HCT116 (cell line): ENCODE results near the gene FNIP2. TPM values are rescaled to one million over a fixed set of nuclear protein-coding genes. Genes with fewer than 3 reads are reported as not detected.

Source experiments
- ATAC-seq: fragments of 200-7000 bp; cut with Tn5 transposase; 2 replicates; pipeline ENCODE4 v1.9.1; 2020; ENCODE audit warnings: mild to moderate bottlenecking, moderate library complexity
- BruUV-seq: library from RNA; stranded (reverse); fragments of 400-500 nt; replicated peaks from 2 replicates; lab custom pipeline; 2021; lab: Mats Ljungman, UMichigan
- CTCF ChIA-PET: fragments of 300-600 bp; sonication (Branson Sonifier 250); formaldehyde crosslinking; loops from one replicate; lab custom pipeline; 2021; ENCODE audit warnings: antibody characterized with exemption; lab: Charles Lee
- POLR2A ChIA-PET: fragments of 300-600, 350-600 bp; sonication (Branson Sonifier 250); formaldehyde crosslinking; loops from one replicate; lab custom pipeline; 2021; ENCODE audit warnings: antibody characterized with exemption; lab: Charles Lee
- RAD21 ChIA-PET, 2 experiments: fragments of 300-600 bp; sonication (Branson Sonifier 250); formaldehyde crosslinking; loops; one replicate each; lab custom pipeline; 2023; ENCODE audit warnings: low total read pairs in 2 of 2; ENCODE audit not compliant: uncharacterized antibody in 2 of 2, unreplicated experiment in 2 of 2, low non-redundant PET in 1 of 2; lab: Charles Lee
- DNase-seq: peaks from one replicate; pipeline ENCODE4 v3.0.0-alpha.2; 2010; ENCODE audit warnings: low read depth, low spot score
- H2AFZ ChIP-seq: fragments of 200-600 bp; shearing (Covaris generic), sonication (generic); 2 replicates; pipeline ENCODE4 v1.6.1; 2017; ENCODE audit warnings: low read depth, mixed run types, mixed read lengths, antibody characterized with exemption, low read length; ENCODE audit not compliant: poor library complexity, severe bottlenecking
- H3K27ac ChIP-seq: 2 replicates; pipeline ENCODE4 v1.5.1; 2012; ENCODE audit warnings: low read depth, low read length
- H3K27me3 ChIP-seq: fragments of 200-600 bp; sonication (generic); 2 replicates; pipeline ENCODE4 v1.6.1; 2016; ENCODE audit warnings: mixed run types, low read length, mixed read lengths; ENCODE audit not compliant: insufficient read depth
- H3K36me3 ChIP-seq, 2 experiments: fragments of 200-500 bp in 1 of 2; fragments of 200-600 bp in 1 of 2; sonication (Bioruptor generic) in 1 of 2; sonication (generic) in 1 of 2; 2 replicates each; pipeline versions ENCODE4 v1.5.1 to v1.6.1; 2014 to 2016; ENCODE audit warnings: low read length in 2 of 2, inconsistent platforms in 1 of 2, mixed read lengths in 1 of 2, mixed run types in 1 of 2; ENCODE audit not compliant: insufficient read depth in 2 of 2, control insufficient read depth in 1 of 2
- H3K4me1 ChIP-seq, 2 experiments: fragments of 200-600 bp in 1 of 2; sonication (generic) in 1 of 2; 2 replicates each; pipeline versions ENCODE4 v1.5.1 to v1.6.1; 2012 to 2017; ENCODE audit warnings: low read length in 2 of 2, inconsistent platforms in 1 of 2, mild to moderate bottlenecking in 1 of 2, mixed read lengths in 1 of 2, mixed run types in 1 of 2, moderate library complexity in 1 of 2; ENCODE audit not compliant: insufficient read depth in 2 of 2, control insufficient read depth in 1 of 2
- H3K4me2 ChIP-seq: fragments of 200-600 bp; sonication (generic); 2 replicates; pipeline ENCODE4 v1.6.1; 2017; ENCODE audit warnings: mixed run types, low read length, mixed read lengths
- H3K4me3 ChIP-seq, 2 experiments: fragments of 200-600 bp in 1 of 2; sonication (generic) in 1 of 2; replicated peaks in 1 of 2; 2 replicates each; pipeline ENCODE4 v1.5.1; 2011 to 2016; ENCODE audit warnings: low read length in 2 of 2, control low read depth in 1 of 2, low read depth in 1 of 2, mild to moderate bottlenecking in 1 of 2, mixed read lengths in 1 of 2, mixed run types in 1 of 2
- H3K79me2 ChIP-seq: fragments of 200-600 bp; sonication (generic); 2 replicates; pipeline ENCODE4 v1.6.1; 2017; ENCODE audit warnings: mild to moderate bottlenecking, mixed run types, low read length, moderate library complexity, mixed read lengths; ENCODE audit not compliant: insufficient read depth
- H3K9ac ChIP-seq: fragments of 200-600 bp; sonication (generic); 2 replicates; pipeline ENCODE4 v1.6.1; 2016; ENCODE audit warnings: low read length, mixed read lengths
- H3K9me2 ChIP-seq: fragments of 200-600 bp; sonication (generic), shearing (Covaris generic); 2 replicates; pipeline ENCODE4 v1.6.1; 2017; ENCODE audit warnings: mixed run types, mild to moderate bottlenecking, moderate library complexity; ENCODE audit not compliant: insufficient read depth
- H3K9me3 ChIP-seq, 2 experiments: fragments of 200-500 bp in 1 of 2; fragments of 200-600 bp in 1 of 2; sonication (Bioruptor generic) in 1 of 2; sonication (generic) in 1 of 2; 2 replicates each; pipeline ENCODE4 v1.6.1; 2014 to 2017; ENCODE audit warnings: low read length in 2 of 2, mixed read lengths in 2 of 2, inconsistent platforms in 1 of 2, low read depth in 1 of 2, mild to moderate bottlenecking in 1 of 2, mixed run types in 1 of 2, moderate library complexity in 1 of 2; ENCODE audit not compliant: control insufficient read depth in 1 of 2, insufficient read depth in 1 of 2
- H4K20me1 ChIP-seq: fragments of 200-600 bp; sonication (generic), shearing (Covaris generic); 2 replicates; pipeline ENCODE4 v1.6.1; 2017; ENCODE audit warnings: mixed run types, mild to moderate bottlenecking, moderate library complexity; ENCODE audit not compliant: insufficient read depth
- EZH2 ChIP-seq: fragments of 200-600 bp; sonication (generic); IDR thresholded peaks from 2 replicates; pipeline ENCODE4 v1.6.1; 2017; ENCODE audit warnings: antibody characterized with exemption, mixed run types
- EZH2phosphoT487 ChIP-seq: fragments of 200-600 bp; IDR thresholded peaks from 2 replicates; pipeline ENCODE4 v1.6.1; 2018; ENCODE audit warnings: antibody characterized with exemption, borderline replicate concordance
- JUND ChIP-seq: IDR thresholded peaks from 2 replicates; pipeline ENCODE4 v1.6.1; 2012
- POLR2AphosphoS5 ChIP-seq: IDR thresholded peaks from 2 replicates; pipeline ENCODE4 v1.6.1; 2011; ENCODE audit warnings: mild to moderate bottlenecking, low read depth, low read length, moderate library complexity
- TCF7L2 ChIP-seq: IDR thresholded peaks from 2 replicates; pipeline ENCODE4 v1.7.0; 2011; ENCODE audit warnings: borderline replicate concordance, inconsistent platforms; ENCODE audit not compliant: insufficient read depth, insufficient read length; ENCODE audit errors: extremely low read depth
- YY1 ChIP-seq: IDR thresholded peaks from 2 replicates; pipeline ENCODE4 v1.6.1; 2011; ENCODE audit warnings: low read length, low read depth, moderate library complexity, mild to moderate bottlenecking; ENCODE audit not compliant: insufficient replicate concordance; ENCODE audit errors: extremely low read depth
- ZFX ChIP-seq: fragments of 450-650 bp; IDR thresholded peaks from 2 replicates; pipeline ENCODE4 v1.6.1; 2017
- ZNF274 ChIP-seq: fragments of 200-500 bp; sonication (Bioruptor generic); IDR thresholded peaks from 2 replicates; pipeline ENCODE4 v1.6.1; 2014; ENCODE audit warnings: mild to moderate bottlenecking, low read depth, low read length, inconsistent platforms
- intact Hi-C: fragments of 100-400 bp; cut with micrococcal nuclease; formaldehyde crosslinking; loops from 2 replicates; pipeline ENCODE4 v1.10.0; 2022
- total RNA-seq: library from RNA; stranded (reverse); gene quantifications from one replicate; pipeline ENCODE4 v1.2.1, GENCODE V29; 2021; ENCODE audit not compliant: unreplicated experiment
- TF ChIP-seq, protein P1 (sequence below): IDR thresholded peaks from 2 replicates; pipeline ENCODE4 v1.6.1; 2011; ENCODE audit warnings: mild to moderate bottlenecking, low read length, moderate library complexity; ENCODE audit not compliant: insufficient replicate concordance; ENCODE audit errors: extremely low read depth
- TF ChIP-seq, protein P2 (sequence below), 3 experiments: fragments of 200-600 bp in 1 of 3; sonication (generic) in 1 of 3; IDR thresholded peaks in 2 of 3; conservative IDR thresholded peaks in 1 of 3; 2 replicates each; pipeline ENCODE4 v1.5.1; 2012 to 2017; ENCODE audit warnings: low read depth in 2 of 3, low read length in 2 of 3, antibody characterized with exemption in 1 of 3, borderline replicate concordance in 1 of 3, control low read depth in 1 of 3, mild to moderate bottlenecking in 1 of 3, mixed read lengths in 1 of 3, mixed run types in 1 of 3, moderate library complexity in 1 of 3; ENCODE audit not compliant: insufficient read depth in 1 of 3

FNIP2 gene
- total RNA-seq, 1 experiment from 2014 or later = 4.8 TPM

DNA sequence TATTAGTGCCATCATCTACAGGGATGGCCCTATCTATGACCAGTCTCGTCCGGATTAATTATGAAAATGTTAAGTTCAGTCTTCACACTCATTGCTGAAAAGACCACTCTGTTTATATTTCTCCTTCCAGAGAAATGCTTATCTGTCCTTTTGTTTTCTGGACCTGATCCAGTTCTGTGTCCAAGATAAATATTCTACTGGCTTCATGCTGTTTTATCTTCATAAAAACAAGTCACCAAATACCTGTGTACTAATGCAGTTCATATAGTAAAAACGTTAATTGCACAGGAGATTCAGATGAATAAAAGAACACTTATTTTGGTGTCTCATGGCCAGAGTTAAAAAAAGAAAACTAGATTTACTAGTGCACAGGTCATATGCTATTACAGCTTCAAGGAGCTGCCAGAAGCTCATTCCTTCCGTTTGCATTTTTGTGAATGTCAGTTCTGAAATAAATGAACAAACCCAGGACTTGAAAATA lies 17.3 kb downstream of the FNIP2 start:
- no peak for ATAC-seq
- Histone ChIP-seq H3K4me1 (0 out of 4 replicates have a peak, but pooled peaks cover 0 to 6% of the 10 kb centered on the region in 2 experiments), H3K9ac (no peak overlapping the region), H3K36me3 (no peaks in the 10 kb centered on the region), H3K79me2 (no peaks in the 10 kb centered on the region), H4K20me1 (no peaks in the 10 kb centered on the region), H3K9me2 (no peaks in the 10 kb centered on the region), H3K4me3 (no peak overlapping the region), H3K9me3 (no peaks in the 10 kb centered on the region), H2AFZ (no peak overlapping the region), H3K27me3 (no peaks in the 10 kb centered on the region)
- ChIA-PET POLR2A (no interaction called here), RAD21 (no interaction called here), CTCF (no interaction called here)
- no peak for DNase-seq
- TF ChIP-seq EZH2 (no peak), EZH2phosphoT487 (no peak), POLR2AphosphoS5 (no peak), ZNF274 (no peak), ZFX (no peak), JUND (no peak), TCF7L2 (no peak), YY1 (no peak)
- TF ChIP-seq, protein P1, sequence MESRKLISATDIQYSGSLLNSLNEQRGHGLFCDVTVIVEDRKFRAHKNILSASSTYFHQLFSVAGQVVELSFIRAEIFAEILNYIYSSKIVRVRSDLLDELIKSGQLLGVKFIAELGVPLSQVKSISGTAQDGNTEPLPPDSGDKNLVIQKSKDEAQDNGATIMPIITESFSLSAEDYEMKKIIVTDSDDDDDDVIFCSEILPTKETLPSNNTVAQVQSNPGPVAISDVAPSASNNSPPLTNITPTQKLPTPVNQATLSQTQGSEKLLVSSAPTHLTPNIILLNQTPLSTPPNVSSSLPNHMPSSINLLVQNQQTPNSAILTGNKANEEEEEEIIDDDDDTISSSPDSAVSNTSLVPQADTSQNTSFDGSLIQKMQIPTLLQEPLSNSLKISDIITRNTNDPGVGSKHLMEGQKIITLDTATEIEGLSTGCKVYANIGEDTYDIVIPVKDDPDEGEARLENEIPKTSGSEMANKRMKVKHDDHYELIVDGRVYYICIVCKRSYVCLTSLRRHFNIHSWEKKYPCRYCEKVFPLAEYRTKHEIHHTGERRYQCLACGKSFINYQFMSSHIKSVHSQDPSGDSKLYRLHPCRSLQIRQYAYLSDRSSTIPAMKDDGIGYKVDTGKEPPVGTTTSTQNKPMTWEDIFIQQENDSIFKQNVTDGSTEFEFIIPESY = no peak
- TF ChIP-seq, protein P2, sequence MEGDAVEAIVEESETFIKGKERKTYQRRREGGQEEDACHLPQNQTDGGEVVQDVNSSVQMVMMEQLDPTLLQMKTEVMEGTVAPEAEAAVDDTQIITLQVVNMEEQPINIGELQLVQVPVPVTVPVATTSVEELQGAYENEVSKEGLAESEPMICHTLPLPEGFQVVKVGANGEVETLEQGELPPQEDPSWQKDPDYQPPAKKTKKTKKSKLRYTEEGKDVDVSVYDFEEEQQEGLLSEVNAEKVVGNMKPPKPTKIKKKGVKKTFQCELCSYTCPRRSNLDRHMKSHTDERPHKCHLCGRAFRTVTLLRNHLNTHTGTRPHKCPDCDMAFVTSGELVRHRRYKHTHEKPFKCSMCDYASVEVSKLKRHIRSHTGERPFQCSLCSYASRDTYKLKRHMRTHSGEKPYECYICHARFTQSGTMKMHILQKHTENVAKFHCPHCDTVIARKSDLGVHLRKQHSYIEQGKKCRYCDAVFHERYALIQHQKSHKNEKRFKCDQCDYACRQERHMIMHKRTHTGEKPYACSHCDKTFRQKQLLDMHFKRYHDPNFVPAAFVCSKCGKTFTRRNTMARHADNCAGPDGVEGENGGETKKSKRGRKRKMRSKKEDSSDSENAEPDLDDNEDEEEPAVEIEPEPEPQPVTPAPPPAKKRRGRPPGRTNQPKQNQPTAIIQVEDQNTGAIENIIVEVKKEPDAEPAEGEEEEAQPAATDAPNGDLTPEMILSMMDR (IDR thresholded peaks at IDR 0.05 in 2 of 3, conservative IDR thresholded peaks at IDR 0.05 in 1 of 3; ENCODE audit: borderline replicate concordance in 1 of 3, insufficient read depth in 1 of 3, low read depth in 2 of 3, low read length in 2 of 3) = no peak
- TF ChIP-seq, all 23 proteins: peak for 0
- Histone ChIP-seq H3K4me2 (no peak overlapping the region), H3K27ac (no peak overlapping the region)
- no TSS peak for BruUV-seq
- intact Hi-C loops = no loop called here
